ENCODE results near the gene KRTAP5-8. TPM values are rescaled to one million over a fixed set of nuclear protein-coding genes. Genes with fewer than 3 reads are reported as not detected.
"Not testable (repeated sequence)": the region's sequence is repeated elsewhere in the genome, so short reads cannot be mapped to it uniquely, and the experiment has no call there.

Gene KRTAP5-8
- total and polyA plus RNA-seq, 2 experiments from 2014 or later, result not detected

DNA sequence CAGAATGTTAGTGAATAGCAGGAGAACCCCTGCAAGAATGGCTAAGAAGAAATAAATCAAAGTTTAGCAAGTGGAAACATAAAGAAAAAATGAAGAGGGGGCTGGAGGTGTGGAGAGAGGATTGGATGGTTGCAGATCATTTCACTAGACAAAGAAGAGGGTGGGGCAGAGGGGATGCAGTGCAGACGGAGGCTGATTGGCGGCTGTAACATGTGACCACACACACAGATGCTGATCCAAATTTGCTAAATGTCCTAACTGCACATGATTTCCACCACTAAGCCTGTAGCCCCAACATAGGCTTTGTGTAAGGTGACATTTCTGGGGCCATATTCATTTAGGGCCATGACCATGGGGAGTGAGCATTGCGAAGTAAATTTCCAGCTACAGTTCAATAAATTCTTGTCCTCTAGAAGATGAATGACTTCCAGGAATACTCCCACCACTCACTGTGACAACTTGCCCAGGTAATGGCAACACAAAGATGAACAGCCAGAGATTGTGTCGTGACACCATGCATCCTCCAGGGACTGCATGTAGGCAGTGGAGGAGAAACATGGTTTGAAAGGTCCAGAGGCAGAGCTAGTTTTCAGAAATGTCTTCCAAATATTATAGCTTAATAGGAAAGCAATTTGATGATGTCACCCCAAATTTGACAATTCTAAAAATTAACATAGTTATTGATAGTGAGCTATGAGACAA lies 38.0 kb downstream of the KRTAP5-8 start:
- Histone ChIP-seq H3K9me2 (replicated peaks; ENCODE audit: insufficient read depth) (no peaks in the 10 kb centered on the region), H3K27ac (no peak overlapping the region), H3K27me3 (no peaks in the 10 kb centered on the region), H3K36me3 (replicated peaks; ENCODE audit: insufficient read depth, low read depth) (no peaks in the 10 kb centered on the region), H3K9me3 (ENCODE audit: low read depth) (no peaks in the 10 kb centered on the region), H2AFZ (no peak overlapping the region), H3K79me2 (no peaks in the 10 kb centered on the region), H3K4me2 (no peak overlapping the region), H4K20me1 (ENCODE audit: insufficient read depth, poor library complexity, severe bottlenecking) (no peaks in the 10 kb centered on the region), H3K4me3 (no peak overlapping the region), H3K4me1 (ENCODE audit: insufficient read depth) (no peaks in the 10 kb centered on the region)
- 89% methylated on average over 4 of the region's 4 CpGs for WGBS (ENCODE audit: low lambda C conversion rate, missing lambda C conversion rate)
- no peak for DNase-seq (ENCODE audit: low spot score)
- TF ChIP-seq EZH2 (IDR thresholded peaks at IDR 0.05; ENCODE audit: borderline replicate concordance), result no peak
- TF ChIP-seq, protein P1, sequence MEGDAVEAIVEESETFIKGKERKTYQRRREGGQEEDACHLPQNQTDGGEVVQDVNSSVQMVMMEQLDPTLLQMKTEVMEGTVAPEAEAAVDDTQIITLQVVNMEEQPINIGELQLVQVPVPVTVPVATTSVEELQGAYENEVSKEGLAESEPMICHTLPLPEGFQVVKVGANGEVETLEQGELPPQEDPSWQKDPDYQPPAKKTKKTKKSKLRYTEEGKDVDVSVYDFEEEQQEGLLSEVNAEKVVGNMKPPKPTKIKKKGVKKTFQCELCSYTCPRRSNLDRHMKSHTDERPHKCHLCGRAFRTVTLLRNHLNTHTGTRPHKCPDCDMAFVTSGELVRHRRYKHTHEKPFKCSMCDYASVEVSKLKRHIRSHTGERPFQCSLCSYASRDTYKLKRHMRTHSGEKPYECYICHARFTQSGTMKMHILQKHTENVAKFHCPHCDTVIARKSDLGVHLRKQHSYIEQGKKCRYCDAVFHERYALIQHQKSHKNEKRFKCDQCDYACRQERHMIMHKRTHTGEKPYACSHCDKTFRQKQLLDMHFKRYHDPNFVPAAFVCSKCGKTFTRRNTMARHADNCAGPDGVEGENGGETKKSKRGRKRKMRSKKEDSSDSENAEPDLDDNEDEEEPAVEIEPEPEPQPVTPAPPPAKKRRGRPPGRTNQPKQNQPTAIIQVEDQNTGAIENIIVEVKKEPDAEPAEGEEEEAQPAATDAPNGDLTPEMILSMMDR (IDR thresholded peaks at IDR 0.05; ENCODE audit: poor library complexity), result no peak
- no peak for TF ChIP-seq EZH2phosphoT487 (IDR thresholded peaks at IDR 0.05; ENCODE audit: low read depth, severe bottlenecking, unreplicated experiment)

DNA sequence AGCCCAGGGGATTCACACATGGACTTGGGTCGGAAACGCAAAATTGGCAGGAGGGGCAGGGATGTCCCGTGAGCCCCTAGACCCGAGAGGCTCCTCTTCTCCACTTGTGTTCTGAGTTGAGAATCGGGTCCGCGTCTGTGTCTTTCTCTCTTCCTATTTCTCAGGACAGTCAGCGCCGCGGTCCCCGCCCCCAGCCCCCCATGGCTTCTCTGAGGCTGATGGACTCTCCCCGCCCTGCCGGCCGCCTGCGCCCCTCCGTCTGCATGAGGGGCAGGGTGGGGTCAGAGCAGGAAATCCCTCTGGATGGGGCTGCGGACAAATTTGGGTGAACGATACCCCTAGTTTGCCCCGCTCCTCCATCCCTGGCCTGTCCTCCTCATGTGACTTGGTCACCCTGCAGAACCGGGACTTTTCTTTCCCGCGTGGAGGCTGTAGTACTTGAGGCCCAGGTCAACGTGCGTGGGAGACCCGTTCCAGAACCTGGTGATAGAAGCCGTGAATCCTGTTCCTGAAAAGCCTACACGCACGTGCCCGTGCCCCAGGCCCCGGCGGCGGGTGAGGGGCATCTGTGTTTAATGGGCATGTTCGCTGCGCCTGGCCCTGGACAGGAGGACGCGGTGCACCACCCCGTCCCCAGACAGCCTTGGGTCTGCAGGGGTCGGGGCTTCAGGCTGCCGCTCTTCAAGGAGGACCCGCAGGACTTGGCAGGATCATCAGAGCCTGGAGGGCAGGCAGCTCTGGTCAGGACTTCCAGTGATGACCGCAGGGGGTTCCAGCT lies 39.1 kb downstream of the KRTAP5-8 start:
- not testable (repeated sequence) for H3K79me2 ChIP-seq; H3K4me3 ChIP-seq; H4K20me1 ChIP-seq (ENCODE audit: insufficient read depth, poor library complexity, severe bottlenecking); H3K9me2 ChIP-seq (replicated peaks; ENCODE audit: insufficient read depth); H3K27me3 ChIP-seq; H2AFZ ChIP-seq; H3K9me3 ChIP-seq (ENCODE audit: low read depth); DNase-seq (ENCODE audit: low spot score); H3K36me3 ChIP-seq (replicated peaks; ENCODE audit: insufficient read depth, low read depth); H3K27ac ChIP-seq; H3K4me1 ChIP-seq (ENCODE audit: insufficient read depth); H3K4me2 ChIP-seq
- 97% methylated on average over 11 of the region's 41 CpGs for WGBS (ENCODE audit: low lambda C conversion rate, missing lambda C conversion rate)

DNA sequence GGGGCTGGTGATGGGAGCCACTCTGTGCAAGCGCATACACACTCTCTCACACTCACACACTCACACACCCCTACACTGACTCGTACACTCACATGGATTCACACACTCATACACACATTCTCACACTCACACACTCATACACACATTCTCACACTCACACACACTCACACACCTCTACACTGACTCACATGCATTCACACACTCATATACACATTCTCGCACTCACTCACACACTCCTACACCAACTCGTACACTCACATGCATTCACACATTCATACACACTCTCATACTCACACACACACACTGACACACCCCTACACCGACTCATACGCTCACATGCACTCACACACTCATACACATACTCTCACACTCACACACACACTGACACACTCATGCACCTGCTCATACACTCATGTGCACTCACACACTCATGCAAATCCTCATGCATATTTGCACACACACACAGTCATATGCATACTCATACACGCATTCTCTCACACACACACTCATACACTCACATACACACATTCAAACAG lies 39.7 kb downstream of the KRTAP5-8 start:
- no peak for TF ChIP-seq EZH2phosphoT487 (IDR thresholded peaks at IDR 0.05; ENCODE audit: low read depth, severe bottlenecking, unreplicated experiment)
- TF ChIP-seq, protein P1 (IDR thresholded peaks at IDR 0.05; ENCODE audit: poor library complexity), result no peak
- TF ChIP-seq EZH2 (IDR thresholded peaks at IDR 0.05; ENCODE audit: borderline replicate concordance), result no peak
- H3K4me3 ChIP-seq, result no peak overlapping the region
- H3K9me3 ChIP-seq (ENCODE audit: low read depth), result no peaks in the 10 kb centered on the region
- H3K27me3 ChIP-seq, result no peaks in the 10 kb centered on the region
- H3K4me2 ChIP-seq, result no peak overlapping the region
- H3K36me3 ChIP-seq (replicated peaks; ENCODE audit: insufficient read depth, low read depth), result no peaks in the 10 kb centered on the region
- H3K9me2 ChIP-seq (replicated peaks; ENCODE audit: insufficient read depth), result no peaks in the 10 kb centered on the region
- no peak overlapping the region for H2AFZ ChIP-seq
- no peaks in the 10 kb centered on the region for H4K20me1 ChIP-seq (ENCODE audit: insufficient read depth, poor library complexity, severe bottlenecking)
- 94% methylated on average over 5 of the region's 7 CpGs for WGBS (ENCODE audit: low lambda C conversion rate, missing lambda C conversion rate)
- no peaks in the 10 kb centered on the region for H3K4me1 ChIP-seq (ENCODE audit: insufficient read depth)
- no peaks in the 10 kb centered on the region for H3K79me2 ChIP-seq
- H3K27ac ChIP-seq, result no peak overlapping the region
- DNase-seq (ENCODE audit: low spot score), result no peak

DNA sequence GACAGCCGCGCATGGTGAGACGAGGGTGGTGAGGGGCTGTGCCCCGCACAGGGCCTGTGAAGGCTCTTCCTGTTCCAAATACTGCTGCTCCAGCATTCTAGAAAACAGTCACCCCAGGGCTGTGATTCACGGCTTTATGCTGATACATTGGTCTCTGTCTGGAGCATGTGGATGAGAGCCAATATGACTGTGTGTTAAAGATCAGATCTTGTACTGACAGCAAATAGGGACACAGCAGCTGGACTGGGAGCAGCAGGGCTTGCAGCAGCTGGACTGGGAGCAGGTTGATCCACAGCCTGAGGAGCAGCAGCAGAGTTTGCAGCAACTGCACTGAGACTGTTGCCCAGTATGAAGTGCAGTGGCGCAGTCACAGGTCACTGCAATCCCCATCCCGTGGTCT lies 41.7 kb downstream of the KRTAP5-8 start:
- not testable (repeated sequence) for H3K9me3 ChIP-seq (ENCODE audit: low read depth); H2AFZ ChIP-seq

More for the DNA sequence above, 41.7 kb downstream of the KRTAP5-8 start:
- WGBS (ENCODE audit: low lambda C conversion rate, missing lambda C conversion rate), result 62% methylated on average over 7 of the region's 7 CpGs
- not testable (repeated sequence) for H3K4me3 ChIP-seq; H3K27ac ChIP-seq; H3K36me3 ChIP-seq (replicated peaks; ENCODE audit: insufficient read depth, low read depth); DNase-seq (ENCODE audit: low spot score); H3K4me1 ChIP-seq (ENCODE audit: insufficient read depth); H3K4me2 ChIP-seq; H3K27me3 ChIP-seq; H3K79me2 ChIP-seq; H3K9me2 ChIP-seq (replicated peaks; ENCODE audit: insufficient read depth); H4K20me1 ChIP-seq (ENCODE audit: insufficient read depth, poor library complexity, severe bottlenecking)
